Lung (tissue), 12 donors: Measurements from ENCODE around the gene TMEM174. TPM values are rescaled to one million over a fixed set of nuclear protein-coding genes. Genes with fewer than 3 reads are reported as not detected.

ENCODE experiments used
- ATAC-seq: fragments of 200-7000 bp; cut with Tn5 transposase; one replicate; pipeline ENCODE4 v1.9.1; 2020; ENCODE audit warnings: moderate number of reproducible peaks; ENCODE audit not compliant: insufficient read depth, low FRiP score
- DNase-seq, 3 donors: peaks; one replicate each; pipeline ENCODE4 v3.0.0-alpha.2; 2013 to 2017
- H3K27ac ChIP-seq, 2 donors: one replicate each; pipeline ENCODE4 v1.5.1; 2013; ENCODE audit warnings: mild to moderate bottlenecking in 2 of 2, moderate library complexity in 2 of 2, control low read depth in 1 of 2, inconsistent platforms in 1 of 2, low read depth in 1 of 2, low read length in 1 of 2
- H3K27me3 ChIP-seq, 3 donors: one replicate each; pipeline ENCODE4 v1.5.1; 2013; ENCODE audit warnings: low read length in 2 of 3; ENCODE audit not compliant: control insufficient read depth in 3 of 3, insufficient read depth in 3 of 3
- H3K36me3 ChIP-seq, 4 donors: one replicate each; pipeline ENCODE4 v1.5.1; 2013; ENCODE audit warnings: low read length in 4 of 4, mild to moderate bottlenecking in 1 of 4, moderate library complexity in 1 of 4; ENCODE audit not compliant: control insufficient read depth in 4 of 4, insufficient read depth in 4 of 4
- H3K4me1 ChIP-seq, 5 donors: one replicate each; pipeline ENCODE4 v1.5.1; 2013; ENCODE audit warnings: low read length in 5 of 5, mild to moderate bottlenecking in 2 of 5, moderate library complexity in 1 of 5; ENCODE audit not compliant: control insufficient read depth in 5 of 5, insufficient read depth in 5 of 5
- H3K4me3 ChIP-seq: one replicate; pipeline ENCODE4 v1.5.1; 2013; ENCODE audit warnings: mild to moderate bottlenecking, control low read depth, moderate library complexity
- H3K9ac ChIP-seq, 2 donors: one replicate each; pipeline ENCODE4 v1.5.1; 2013; ENCODE audit warnings: low read length in 2 of 2, control low read depth in 1 of 2; ENCODE audit not compliant: insufficient read depth in 1 of 2
- H3K9me3 ChIP-seq, 4 donors: one replicate each; pipeline ENCODE4 v1.5.1; 2013; ENCODE audit warnings: low read length in 3 of 4, mild to moderate bottlenecking in 1 of 4, moderate library complexity in 1 of 4; ENCODE audit not compliant: control insufficient read depth in 4 of 4, insufficient read depth in 3 of 4
- WGBS, 2 donors: extraction: QIAGEN DNeasy Blood & Tissue Kit; methylation state at CpG; one replicate each; pipeline ENCODE4 v1.1.7; 2013; 5-methylcytosine and 5-hydroxymethylcytosine counted together
- polyA plus RNA-seq, 2 donors: library from polyadenylated mRNA; stranded (reverse); fragments of 200-250 nt; gene quantifications; one replicate each; pipeline ENCODE4 v1.2.1, GENCODE V29; 2013
- total RNA-seq, 2 donors: library from RNA; depleted of rRNA in 1 of 2; stranded (reverse); fragments of >200 nt in 1 of 2; gene quantifications; one replicate each; pipeline ENCODE4 v1.2.1, GENCODE V29; 2014 to 2021
- TF ChIP-seq, protein P1 (sequence below): IDR thresholded peaks from 2 replicates; pipeline ENCODE4 v1.5.1; 2012; ENCODE audit warnings: mild to moderate bottlenecking; ENCODE audit errors: control extremely low read depth, extremely low read depth
- donor health status: control.
- donor health status: control.
- donor health status: Bipolar disorder and iron deficiency.
- donor health status: healthy.
- donor health status: DM: yes; HTN: yes; CAD: no.

Gene TMEM174
- total and polyA plus RNA-seq, 4 donors = not detected

DNA sequence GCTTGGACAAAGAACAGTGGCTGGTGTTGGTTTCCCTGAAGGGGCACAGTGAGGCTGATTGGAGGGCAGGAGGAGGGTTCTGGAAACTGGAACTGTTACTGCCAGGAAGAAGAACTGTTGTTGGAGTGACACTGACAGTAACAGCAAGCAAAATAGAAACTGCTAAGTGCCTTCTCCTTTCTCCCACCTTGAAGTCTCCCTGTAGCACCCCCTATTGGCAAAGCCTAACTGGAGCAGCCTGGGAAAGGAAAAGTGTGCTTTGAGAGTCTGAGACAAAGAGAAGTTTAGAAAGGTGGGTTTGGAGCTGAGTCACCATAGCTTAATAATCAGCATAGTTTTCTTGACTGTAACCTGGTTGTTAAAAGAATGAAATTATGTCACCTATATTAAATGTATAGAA lies 2.5 kb upstream of the TMEM174 start:
- Histone ChIP-seq H3K4me1 (no peaks in the 10 kb centered on the region), H3K27ac (no peak overlapping the region), H3K9ac (no peak overlapping the region), H3K4me3 (no peak overlapping the region), H3K36me3 (no peaks in the 10 kb centered on the region), H3K27me3 (no peaks in the 10 kb centered on the region), H3K9me3 (no peaks in the 10 kb centered on the region)
- TF ChIP-seq, protein P1, sequence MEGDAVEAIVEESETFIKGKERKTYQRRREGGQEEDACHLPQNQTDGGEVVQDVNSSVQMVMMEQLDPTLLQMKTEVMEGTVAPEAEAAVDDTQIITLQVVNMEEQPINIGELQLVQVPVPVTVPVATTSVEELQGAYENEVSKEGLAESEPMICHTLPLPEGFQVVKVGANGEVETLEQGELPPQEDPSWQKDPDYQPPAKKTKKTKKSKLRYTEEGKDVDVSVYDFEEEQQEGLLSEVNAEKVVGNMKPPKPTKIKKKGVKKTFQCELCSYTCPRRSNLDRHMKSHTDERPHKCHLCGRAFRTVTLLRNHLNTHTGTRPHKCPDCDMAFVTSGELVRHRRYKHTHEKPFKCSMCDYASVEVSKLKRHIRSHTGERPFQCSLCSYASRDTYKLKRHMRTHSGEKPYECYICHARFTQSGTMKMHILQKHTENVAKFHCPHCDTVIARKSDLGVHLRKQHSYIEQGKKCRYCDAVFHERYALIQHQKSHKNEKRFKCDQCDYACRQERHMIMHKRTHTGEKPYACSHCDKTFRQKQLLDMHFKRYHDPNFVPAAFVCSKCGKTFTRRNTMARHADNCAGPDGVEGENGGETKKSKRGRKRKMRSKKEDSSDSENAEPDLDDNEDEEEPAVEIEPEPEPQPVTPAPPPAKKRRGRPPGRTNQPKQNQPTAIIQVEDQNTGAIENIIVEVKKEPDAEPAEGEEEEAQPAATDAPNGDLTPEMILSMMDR = no peak
- DNase-seq = no peak
- ATAC-seq = no peak

DNA sequence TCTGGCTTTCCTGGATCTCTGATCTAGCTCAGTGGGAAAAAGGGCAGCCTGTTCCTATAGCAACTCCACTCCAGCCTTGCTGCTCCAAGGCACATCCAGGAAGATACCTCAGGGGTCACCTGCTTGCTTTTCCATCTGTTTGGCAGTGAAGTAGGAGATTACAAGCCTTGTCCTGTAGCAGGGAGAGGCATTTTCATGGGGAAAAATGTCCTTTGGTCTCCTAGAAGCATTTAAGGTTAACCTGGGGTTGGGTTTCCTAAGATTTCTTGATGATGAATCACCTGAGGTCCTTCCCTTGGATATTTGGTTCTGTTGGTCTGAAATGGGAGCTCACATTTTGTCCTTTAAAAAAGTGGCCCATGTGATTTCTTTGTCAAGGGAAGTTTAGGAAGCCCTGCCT lies 1.5 kb upstream of the TMEM174 start:
- no peak for DNase-seq
- no peaks in the 10 kb centered on the region for H3K4me1 ChIP-seq
- no peak overlapping the region for H3K4me3 ChIP-seq
- TF ChIP-seq, protein P1 = no peak
- H3K9ac ChIP-seq = no peak overlapping the region
- ATAC-seq = no peak
- no peaks in the 10 kb centered on the region for H3K27me3 ChIP-seq
- H3K27ac ChIP-seq = no peak overlapping the region
- H3K36me3 ChIP-seq = no peaks in the 10 kb centered on the region
- H3K9me3 ChIP-seq = no peaks in the 10 kb centered on the region

DNA sequence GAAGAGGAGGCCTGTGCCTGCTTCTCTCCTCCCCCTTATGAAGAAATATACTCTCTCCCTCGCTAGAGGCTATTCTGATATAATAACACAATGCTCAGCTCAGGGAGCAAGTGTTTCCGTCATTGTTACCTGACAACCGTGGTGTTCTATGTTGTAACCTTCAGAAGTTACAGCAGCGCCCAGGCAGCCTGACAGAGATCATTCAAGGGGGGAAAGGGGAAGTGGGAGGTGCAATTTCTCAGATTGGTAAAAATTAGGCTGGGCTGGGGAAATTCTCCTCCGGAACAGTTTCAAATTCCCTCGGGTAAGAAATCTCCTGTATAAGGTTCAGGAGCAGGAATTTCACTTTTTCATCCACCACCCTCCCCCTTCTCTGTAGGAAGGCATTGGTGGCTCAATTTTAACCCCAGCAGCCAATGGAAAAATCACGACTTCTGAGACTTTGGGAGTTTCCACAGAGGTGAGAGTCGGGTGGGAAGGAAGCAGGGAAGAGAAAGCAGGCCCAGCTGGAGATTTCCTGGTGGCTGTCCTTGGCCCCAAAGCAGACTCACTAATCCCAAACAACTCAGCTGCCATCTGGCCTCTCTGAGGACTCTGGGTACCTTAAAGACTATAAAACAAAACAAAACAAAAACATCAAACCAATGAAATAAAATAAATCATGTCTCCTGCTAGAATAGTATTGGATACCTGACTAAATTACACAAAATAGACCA lies 1.3 kb downstream of the TMEM174 start:
- Histone ChIP-seq H3K4me3 (no peak overlapping the region), H3K27me3 (no peaks in the 10 kb centered on the region), H3K9ac (no peak overlapping the region), H3K36me3 (no peaks in the 10 kb centered on the region), H3K9me3 (no peaks in the 10 kb centered on the region), H3K4me1 (no peaks in the 10 kb centered on the region), H3K27ac (no peak overlapping the region)
- no peak for DNase-seq
- WGBS, 2 donors = 33 to 63% methylated on average over 8 of the region's 8 CpGs
- ATAC-seq = no peak
- TF ChIP-seq, protein P1 = no peak

DNA sequence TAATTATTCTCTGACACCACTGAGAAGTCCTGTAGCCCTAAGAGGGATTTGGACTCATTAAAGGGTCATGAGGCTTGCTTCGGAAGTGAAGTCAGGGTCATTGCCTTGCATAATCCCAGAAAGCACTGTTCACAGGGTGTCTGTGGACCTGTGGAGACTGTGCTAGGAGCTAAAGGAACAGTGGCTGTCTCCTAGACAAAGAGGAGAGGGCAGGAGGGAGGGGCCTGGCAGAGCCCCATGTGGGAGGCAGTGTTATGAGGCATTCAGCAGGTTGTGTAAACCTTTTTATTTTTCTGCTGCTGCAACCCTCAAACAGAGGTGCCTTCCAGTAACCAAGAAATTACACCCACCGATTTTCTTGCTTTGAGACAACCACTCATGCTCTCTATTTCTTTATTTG lies 3.3 kb downstream of the TMEM174 start:
- ATAC-seq (no peak), DNase-seq (no peak)
- no peak overlapping the region for H3K4me3 ChIP-seq
- no peaks in the 10 kb centered on the region for H3K36me3 ChIP-seq
- H3K4me1 ChIP-seq = peaks cover 0 to 2% (median 0%) of the 10 kb centered on the region in 5 donors
- H3K27me3 ChIP-seq = no peaks in the 10 kb centered on the region
- no peaks in the 10 kb centered on the region for H3K9me3 ChIP-seq
- TF ChIP-seq, protein P1 = no peak
- WGBS, 2 donors = 87 to 88% methylated on average over 2 of the region's 2 CpGs
- no peak overlapping the region for H3K9ac ChIP-seq
- no peak overlapping the region for H3K27ac ChIP-seq
